H9 (cell line): ENCODE results near the gene CTIF. TPM values are rescaled to one million over a fixed set of nuclear protein-coding genes. Genes with fewer than 3 reads are reported as not detected.

Source experiments
- DNase-seq: peaks from one replicate; pipeline ENCODE4 v3.0.0-alpha.2; 2017
- H2AFZ ChIP-seq: one replicate; pipeline ENCODE4 v1.6.1; 2013; ENCODE audit warnings: mild to moderate bottlenecking, low read length, control low read depth, moderate library complexity
- H2AK5ac ChIP-seq: 2 replicates; pipeline ENCODE4 v1.6.1; 2013; ENCODE audit warnings: low read length, control low read depth, mixed read lengths; ENCODE audit not compliant: insufficient read length
- H2BK120ac ChIP-seq: one replicate; pipeline ENCODE4 v1.6.1; 2013; ENCODE audit warnings: low read depth, mild to moderate bottlenecking, low read length, control low read depth, inconsistent platforms; ENCODE audit not compliant: poor library complexity, severe bottlenecking
- H2BK12ac ChIP-seq: 2 replicates; pipeline ENCODE4 v1.6.1; 2013; ENCODE audit warnings: low read length, control low read depth, mixed read lengths, low read depth; ENCODE audit not compliant: insufficient read length
- H2BK15ac ChIP-seq: 2 replicates; pipeline ENCODE4 v1.6.1; 2013; ENCODE audit warnings: low read depth, low read length, control low read depth
- H2BK20ac ChIP-seq: one replicate; pipeline ENCODE4 v1.6.1; 2013; ENCODE audit warnings: low read depth, mild to moderate bottlenecking, low read length, control low read depth, inconsistent platforms; ENCODE audit not compliant: poor library complexity, severe bottlenecking
- H2BK5ac ChIP-seq: 2 replicates; pipeline ENCODE4 v1.6.1; 2013; ENCODE audit warnings: low read length, control low read depth, mixed read lengths; ENCODE audit not compliant: insufficient read length
- H3K14ac ChIP-seq: 2 replicates; pipeline ENCODE4 v1.6.1; 2013; ENCODE audit warnings: low read length, control low read depth; ENCODE audit not compliant: insufficient read depth
- H3K18ac ChIP-seq: 2 replicates; pipeline ENCODE4 v1.6.1; 2013; ENCODE audit warnings: low read depth, mild to moderate bottlenecking, mixed read lengths, low read length, control low read depth; ENCODE audit not compliant: insufficient read length
- H3K23ac ChIP-seq: 2 replicates; pipeline ENCODE4 v1.6.1; 2013; ENCODE audit warnings: low read length, control low read depth, mixed read lengths, low read depth; ENCODE audit not compliant: insufficient read length
- H3K23me2 ChIP-seq: 2 replicates; pipeline ENCODE4 v1.6.1; 2013; ENCODE audit warnings: low read depth, mild to moderate bottlenecking, mixed read lengths, low read length, control low read depth; ENCODE audit not compliant: insufficient read length, poor library complexity, severe bottlenecking
- H3K27ac ChIP-seq: 2 replicates; pipeline ENCODE4 v1.5.1; 2013; ENCODE audit warnings: low read length, control low read depth, mixed read lengths, low read depth; ENCODE audit not compliant: insufficient read length
- H3K27me3 ChIP-seq: 2 replicates; pipeline ENCODE4 v1.6.1; 2013; ENCODE audit warnings: low read length, control low read depth, inconsistent platforms; ENCODE audit not compliant: insufficient read depth
- H3K4ac ChIP-seq: 2 replicates; pipeline ENCODE4 v1.6.1; 2013; ENCODE audit warnings: low read depth, mild to moderate bottlenecking, control low read depth, inconsistent platforms, low read length, moderate library complexity
- H3K4me1 ChIP-seq: 2 replicates; pipeline ENCODE4 v1.6.1; 2013; ENCODE audit warnings: low read length, control low read depth, inconsistent platforms; ENCODE audit not compliant: insufficient read depth
- H3K4me2 ChIP-seq: 2 replicates; pipeline ENCODE4 v1.6.1; 2013; ENCODE audit warnings: low read length, control low read depth, mixed read lengths; ENCODE audit not compliant: insufficient read length, insufficient read depth
- H3K56ac ChIP-seq: 2 replicates; pipeline ENCODE4 v1.6.1; 2013; ENCODE audit warnings: low read depth, mild to moderate bottlenecking, mixed read lengths, low read length, control low read depth; ENCODE audit not compliant: insufficient read length
- H3K79me1 ChIP-seq: 2 replicates; pipeline ENCODE4 v1.6.1; 2013; ENCODE audit warnings: low read depth, mild to moderate bottlenecking, moderate library complexity, low read length, control low read depth, inconsistent platforms; ENCODE audit not compliant: insufficient read depth, poor library complexity, severe bottlenecking
- H3K79me2 ChIP-seq: 2 replicates; pipeline ENCODE4 v1.6.1; 2013; ENCODE audit warnings: low read length, control low read depth, inconsistent platforms; ENCODE audit not compliant: insufficient read depth
- H3K9ac ChIP-seq: 2 replicates; pipeline ENCODE4 v1.6.1; 2013; ENCODE audit warnings: low read length, control low read depth, mixed read lengths; ENCODE audit not compliant: insufficient read length; ENCODE audit errors: extremely low read depth
- H3K9me3 ChIP-seq: one replicate; pipeline ENCODE4 v1.6.1; 2013; ENCODE audit warnings: low read depth, low read length, inconsistent platforms; ENCODE audit not compliant: control insufficient read depth
- H3T11ph ChIP-seq: one replicate; pipeline ENCODE4 v1.6.1; 2013; ENCODE audit warnings: mild to moderate bottlenecking, low read length, control low read depth, inconsistent platforms
- H4K20me1 ChIP-seq: one replicate; pipeline ENCODE4 v1.6.1; 2013; ENCODE audit not compliant: control insufficient read depth, insufficient read length, insufficient read depth
- H4K5ac ChIP-seq: 2 replicates; pipeline ENCODE4 v1.6.1; 2013; ENCODE audit warnings: low read depth, mild to moderate bottlenecking, mixed read lengths, low read length, control low read depth; ENCODE audit not compliant: insufficient read length
- H4K8ac ChIP-seq: replicated peaks from 2 replicates; pipeline ENCODE4 v1.6.1; 2013; ENCODE audit warnings: low read length, control low read depth, mixed read lengths, low read depth; ENCODE audit not compliant: insufficient read length
- H4K91ac ChIP-seq: 2 replicates; pipeline ENCODE4 v1.6.1; 2013; ENCODE audit warnings: low read depth, mild to moderate bottlenecking, moderate library complexity, mixed read lengths, low read length, control low read depth; ENCODE audit not compliant: insufficient read length
- H3K27ac Mint-ChIP-seq, 3 experiments: 2 replicates in 2 of 3; 3 replicates in 1 of 3; pipeline ENCODE4 v1.8.0; 2020 to 2021; ENCODE audit warnings: mixed read lengths in 3 of 3, mild to moderate bottlenecking in 1 of 3, moderate library complexity in 1 of 3
- H3K27me3 Mint-ChIP-seq: 2 replicates; pipeline ENCODE4 v1.8.0; 2021; ENCODE audit warnings: low read depth, mild to moderate bottlenecking, moderate library complexity, mixed read lengths
- H3K36me3 Mint-ChIP-seq, 3 experiments: 2 replicates in 2 of 3; 3 replicates in 1 of 3; pipeline ENCODE4 v1.8.0; 2020 to 2021; ENCODE audit warnings: low read depth in 3 of 3, mixed read lengths in 3 of 3; ENCODE audit not compliant: insufficient read depth in 1 of 3
- H3K4me1 Mint-ChIP-seq, 2 experiments: 2 replicates each; pipeline ENCODE4 v1.8.0; 2020; ENCODE audit warnings: mixed read lengths in 2 of 2
- H3K4me3 Mint-ChIP-seq, 2 experiments: 2 replicates in 1 of 2; 3 replicates in 1 of 2; pipeline ENCODE4 v1.8.0; 2020 to 2021; ENCODE audit warnings: mild to moderate bottlenecking in 2 of 2, mixed read lengths in 2 of 2, moderate library complexity in 1 of 2
- H3K9me3 Mint-ChIP-seq, 2 experiments: 2 replicates in 1 of 2; 3 replicates in 1 of 2; pipeline ENCODE4 v1.8.0; 2020; ENCODE audit warnings: mild to moderate bottlenecking in 2 of 2, mixed read lengths in 2 of 2, moderate library complexity in 1 of 2
- CTCF ChIP-seq: fragments of 200-600 bp; sonication (generic); conservative IDR thresholded peaks from 3 replicates; pipeline ENCODE4 v1.8.0; 2021; ENCODE audit warnings: antibody characterized with exemption, mild to moderate bottlenecking
- WGBS: extraction: QIAGEN DNeasy Blood & Tissue Kit; methylation state at CpG from one replicate; pipeline ENCODE4 v1.1.7; 2013; ENCODE audit warnings: missing lambda C conversion rate, low lambda C conversion rate, mixed read lengths; ENCODE audit not compliant: insufficient read length; ENCODE audit errors: extremely low coverage; 5-methylcytosine and 5-hydroxymethylcytosine counted together
- total RNA-seq: library from RNA; stranded (reverse); gene quantifications from 2 replicates; pipeline ENCODE4 v1.2.1, GENCODE V29; 2021

The CTIF gene
- total RNA-seq, 1 experiment from 2014 or later: 15.8 TPM

- H3K4me1 Mint-ChIP-seq: peaks cover 21 to 40% of the 10 kb centered on the region in 2 experiments
- no peak overlapping the region for H2BK12ac ChIP-seq
- H3K27ac Mint-ChIP-seq: peak overlapping the region in 1 of 3 experiments; percentile 73; a peak in 1 of 7 replicates
- H3K4ac ChIP-seq: no peak overlapping the region
- H3K56ac ChIP-seq: no peak overlapping the region
- H4K8ac ChIP-seq: no peak overlapping the region
- H3K14ac ChIP-seq: no peak overlapping the region
- no peak overlapping the region for H4K5ac ChIP-seq
- H3K27me3 ChIP-seq: no peaks in the 10 kb centered on the region
- H4K20me1 ChIP-seq: no peaks in the 10 kb centered on the region
- no peak overlapping the region for H3K4me3 Mint-ChIP-seq
- H3K4me1 ChIP-seq: no peaks in the 10 kb centered on the region
- H3K23ac ChIP-seq: no peak overlapping the region
- no peaks in the 10 kb centered on the region; a peak in 2 of 7 replicates for H3K36me3 Mint-ChIP-seq
- no peak overlapping the region for H3K4me2 ChIP-seq
- no peak overlapping the region for H2BK20ac ChIP-seq
- no peak overlapping the region for H2BK120ac ChIP-seq
- DNase-seq: no peak
- no CpG with 5 or more reads among the region's 7 CpGs for WGBS
- no peaks in the 10 kb centered on the region for H3K79me1 ChIP-seq
- H3K18ac ChIP-seq: no peak overlapping the region
- no peak overlapping the region for H2BK5ac ChIP-seq
- H3K9ac ChIP-seq: no peak overlapping the region
- no peak overlapping the region for H4K91ac ChIP-seq
- H3T11ph ChIP-seq: no peak overlapping the region
- H3K9me3 Mint-ChIP-seq: no peaks in the 10 kb centered on the region
- no peaks in the 10 kb centered on the region for H3K9me3 ChIP-seq
- TF ChIP-seq CTCF: no peak
- no peak overlapping the region for H2AFZ ChIP-seq
- no peak overlapping the region for H2AK5ac ChIP-seq
- no peak overlapping the region for H2BK15ac ChIP-seq
- no peaks in the 10 kb centered on the region for H3K23me2 ChIP-seq
- H3K27me3 Mint-ChIP-seq: no peaks in the 10 kb centered on the region; the same call in 1 of the 2 replicates
- H3K79me2 ChIP-seq: no peaks in the 10 kb centered on the region
- H3K27ac ChIP-seq: no peak overlapping the region
These were observed 240.6 kb downstream of the CTIF start for GRCh38 chr18:48779462-48779861.
